ENCODE measurements around the gene SMIM22.

- no peak for TF ChIP-seq EZH2 (IDR thresholded peaks at IDR 0.05; ENCODE audit: insufficient read depth, low read length)
- TF ChIP-seq CTCF (IDR thresholded peaks at IDR 0.05; ENCODE audit: insufficient read depth, low read depth, low read length), result no peak
Measured at GRCh38 chr16:4805231-4805630, 10.1 kb downstream of the SMIM22 start.
